GM23338 (cell line): ENCODE measurements around the gene NIPSNAP3A.

Experiments
- EZH2 ChIP-seq: fragments of 200-600 bp; sonication (generic); IDR thresholded peaks from one replicate; pipeline ENCODE4 v1.8.0; 2017; ENCODE audit warnings: antibody characterized with exemption, mild to moderate bottlenecking, low read depth; ENCODE audit not compliant: unreplicated experiment
- POLR2AphosphoS5 ChIP-seq: IDR thresholded peaks from 2 replicates; pipeline ENCODE4 v1.6.1; 2016; ENCODE audit warnings: antibody characterized with exemption, low read depth
- ZNF331 ChIP-seq: fragments of 250-450 bp; sonication (Bioruptor Pico); IDR thresholded peaks from 2 replicates; pipeline ENCODE4 v1.5.0; 2020; ENCODE audit warnings: low read depth, mild to moderate bottlenecking, moderate library complexity
- TF ChIP-seq, protein P1 (sequence below), 2 experiments: fragments of 200-600 bp in 1 of 2; sonication (generic) in 1 of 2; conservative IDR thresholded peaks; 2 replicates each; pipeline versions ENCODE4 v1.5.1 to v1.6.1; 2016 to 2017; ENCODE audit warnings: antibody characterized with exemption in 2 of 2, low read depth in 2 of 2, mild to moderate bottlenecking in 2 of 2, moderate library complexity in 1 of 2
- TF ChIP-seq, protein P2 (sequence below): IDR thresholded peaks from one replicate; pipeline ENCODE4 v1.6.1; 2018; ENCODE audit warnings: antibody characterized with exemption; ENCODE audit not compliant: unreplicated experiment

DNA sequence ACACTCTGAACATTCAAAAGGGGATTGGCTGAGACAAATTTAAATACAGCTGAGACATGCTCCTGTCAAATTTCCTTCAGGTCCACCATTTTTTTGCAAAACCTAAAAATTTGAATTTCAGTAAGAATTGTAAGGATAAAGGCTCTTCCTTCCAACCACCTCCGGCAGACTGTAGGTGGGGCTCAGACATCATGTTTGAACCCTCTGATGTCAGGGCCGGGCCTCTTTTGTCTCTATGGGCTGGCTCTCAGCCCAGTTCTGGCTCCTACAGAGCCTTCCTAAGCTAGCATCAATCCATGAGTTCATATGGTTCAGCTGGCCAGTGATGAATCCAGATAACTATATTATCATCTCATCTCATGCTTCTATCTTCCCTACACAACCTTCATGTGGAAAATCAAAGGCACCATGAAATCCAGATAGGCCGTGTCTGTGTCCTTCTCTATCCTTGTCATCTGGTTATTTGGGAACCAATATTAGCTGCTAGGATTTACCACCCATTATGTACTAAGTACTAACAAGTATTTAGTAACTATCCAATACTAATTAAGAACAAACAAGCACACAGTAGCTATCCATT, 60.6 kb downstream of the NIPSNAP3A start:
- TF ChIP-seq, protein P1, sequence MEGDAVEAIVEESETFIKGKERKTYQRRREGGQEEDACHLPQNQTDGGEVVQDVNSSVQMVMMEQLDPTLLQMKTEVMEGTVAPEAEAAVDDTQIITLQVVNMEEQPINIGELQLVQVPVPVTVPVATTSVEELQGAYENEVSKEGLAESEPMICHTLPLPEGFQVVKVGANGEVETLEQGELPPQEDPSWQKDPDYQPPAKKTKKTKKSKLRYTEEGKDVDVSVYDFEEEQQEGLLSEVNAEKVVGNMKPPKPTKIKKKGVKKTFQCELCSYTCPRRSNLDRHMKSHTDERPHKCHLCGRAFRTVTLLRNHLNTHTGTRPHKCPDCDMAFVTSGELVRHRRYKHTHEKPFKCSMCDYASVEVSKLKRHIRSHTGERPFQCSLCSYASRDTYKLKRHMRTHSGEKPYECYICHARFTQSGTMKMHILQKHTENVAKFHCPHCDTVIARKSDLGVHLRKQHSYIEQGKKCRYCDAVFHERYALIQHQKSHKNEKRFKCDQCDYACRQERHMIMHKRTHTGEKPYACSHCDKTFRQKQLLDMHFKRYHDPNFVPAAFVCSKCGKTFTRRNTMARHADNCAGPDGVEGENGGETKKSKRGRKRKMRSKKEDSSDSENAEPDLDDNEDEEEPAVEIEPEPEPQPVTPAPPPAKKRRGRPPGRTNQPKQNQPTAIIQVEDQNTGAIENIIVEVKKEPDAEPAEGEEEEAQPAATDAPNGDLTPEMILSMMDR (conservative IDR thresholded peaks at IDR 0.05; ENCODE audit: low read depth in 2 of 2) = peak; percentile 67 to 80
- TF ChIP-seq POLR2AphosphoS5 (no peak), ZNF331 (no peak), EZH2 (no peak)
- TF ChIP-seq, protein P2, sequence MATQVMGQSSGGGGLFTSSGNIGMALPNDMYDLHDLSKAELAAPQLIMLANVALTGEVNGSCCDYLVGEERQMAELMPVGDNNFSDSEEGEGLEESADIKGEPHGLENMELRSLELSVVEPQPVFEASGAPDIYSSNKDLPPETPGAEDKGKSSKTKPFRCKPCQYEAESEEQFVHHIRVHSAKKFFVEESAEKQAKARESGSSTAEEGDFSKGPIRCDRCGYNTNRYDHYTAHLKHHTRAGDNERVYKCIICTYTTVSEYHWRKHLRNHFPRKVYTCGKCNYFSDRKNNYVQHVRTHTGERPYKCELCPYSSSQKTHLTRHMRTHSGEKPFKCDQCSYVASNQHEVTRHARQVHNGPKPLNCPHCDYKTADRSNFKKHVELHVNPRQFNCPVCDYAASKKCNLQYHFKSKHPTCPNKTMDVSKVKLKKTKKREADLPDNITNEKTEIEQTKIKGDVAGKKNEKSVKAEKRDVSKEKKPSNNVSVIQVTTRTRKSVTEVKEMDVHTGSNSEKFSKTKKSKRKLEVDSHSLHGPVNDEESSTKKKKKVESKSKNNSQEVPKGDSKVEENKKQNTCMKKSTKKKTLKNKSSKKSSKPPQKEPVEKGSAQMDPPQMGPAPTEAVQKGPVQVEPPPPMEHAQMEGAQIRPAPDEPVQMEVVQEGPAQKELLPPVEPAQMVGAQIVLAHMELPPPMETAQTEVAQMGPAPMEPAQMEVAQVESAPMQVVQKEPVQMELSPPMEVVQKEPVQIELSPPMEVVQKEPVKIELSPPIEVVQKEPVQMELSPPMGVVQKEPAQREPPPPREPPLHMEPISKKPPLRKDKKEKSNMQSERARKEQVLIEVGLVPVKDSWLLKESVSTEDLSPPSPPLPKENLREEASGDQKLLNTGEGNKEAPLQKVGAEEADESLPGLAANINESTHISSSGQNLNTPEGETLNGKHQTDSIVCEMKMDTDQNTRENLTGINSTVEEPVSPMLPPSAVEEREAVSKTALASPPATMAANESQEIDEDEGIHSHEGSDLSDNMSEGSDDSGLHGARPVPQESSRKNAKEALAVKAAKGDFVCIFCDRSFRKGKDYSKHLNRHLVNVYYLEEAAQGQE = no peak
